ENCODE data around the gene PRR30.
"Not testable (repeated sequence)": the region's sequence is repeated elsewhere in the genome, so short reads cannot be mapped to it uniquely, and the experiment has no call there.

PRR30 gene

GRCh38 chr2:27139310-27139709 lies at the start of gene PRR30:
Gene PRR30 (minus strand): TSS chr2:27139410. CDS start chr2:27138329, 1,081 bp downstream.
- DNase-seq (ENCODE audit: low read depth) = no peak

GRCh38 chr2:27186613-27187345 lies 47.6 kb upstream of the PRR30 start:
- DNase-seq (ENCODE audit: low read depth) = no peak

GRCh38 chr2:27185331-27186026 lies 46.3 kb upstream of the PRR30 start:
- no peak for DNase-seq (ENCODE audit: low read depth)

- DNase-seq (ENCODE audit: low read depth) = no peak
Measured at GRCh38 chr2:27184115-27184514, 44.9 kb upstream of the PRR30 start.

GRCh38 chr2:27182346-27182745 lies 43.1 kb upstream of the PRR30 start:
- DNase-seq (ENCODE audit: low read depth) = no peak

GRCh38 chr2:27179344-27180000 lies 40.3 kb upstream of the PRR30 start:
- DNase-seq (ENCODE audit: low read depth) = no peak

- no peak for DNase-seq (ENCODE audit: low read depth)
Measured at GRCh38 chr2:27178469-27178868, 39.3 kb upstream of the PRR30 start.

- no peak for DNase-seq (ENCODE audit: low read depth)
Measured at GRCh38 chr2:27177441-27178351, 38.5 kb upstream of the PRR30 start.

- DNase-seq (ENCODE audit: low read depth) = not testable (repeated sequence)
Measured at GRCh38 chr2:27175781-27176180, 36.6 kb upstream of the PRR30 start.

GRCh38 chr2:27175330-27175729 lies 36.1 kb upstream of the PRR30 start:
- DNase-seq (ENCODE audit: low read depth) = no peak

GRCh38 chr2:27174638-27175037 lies 35.4 kb upstream of the PRR30 start:
- DNase-seq (ENCODE audit: low read depth) = no peak

GRCh38 chr2:27171351-27171848 lies 32.2 kb upstream of the PRR30 start:
- no peak for DNase-seq (ENCODE audit: low read depth)

GRCh38 chr2:27170581-27171337 lies 31.5 kb upstream of the PRR30 start:
- DNase-seq (ENCODE audit: low read depth) = no peak

GRCh38 chr2:27164960-27165763 lies 26.0 kb upstream of the PRR30 start:
- no peak for DNase-seq (ENCODE audit: low read depth)

- no peak for DNase-seq (ENCODE audit: low read depth)
Measured at GRCh38 chr2:27162151-27163121, 23.2 kb upstream of the PRR30 start.

GRCh38 chr2:27160191-27160590 lies 21.0 kb upstream of the PRR30 start:
- no peak for DNase-seq (ENCODE audit: low read depth)

- no peak for DNase-seq (ENCODE audit: low read depth)
Measured at GRCh38 chr2:27159271-27159670, 20.1 kb upstream of the PRR30 start.

GRCh38 chr2:27158468-27158867 lies 19.3 kb upstream of the PRR30 start:
- no peak for DNase-seq (ENCODE audit: low read depth)

GRCh38 chr2:27155069-27155520 lies 15.9 kb upstream of the PRR30 start:
- DNase-seq (ENCODE audit: low read depth) = no peak

Data from fibroblast of the conjunctiva (primary cell).